HCT116 (cell line): ENCODE results near the gene ZNF750. TPM values are rescaled to one million over a fixed set of nuclear protein-coding genes. Genes with fewer than 3 reads are reported as not detected.

Experiments used
- ATAC-seq: fragments of 200-7000 bp; cut with Tn5 transposase; 2 replicates; pipeline ENCODE4 v1.9.1; 2020; ENCODE audit warnings: mild to moderate bottlenecking, moderate library complexity
- BruUV-seq: library from RNA; stranded (reverse); fragments of 400-500 nt; replicated peaks from 2 replicates; lab custom pipeline; 2021; lab: Mats Ljungman, UMichigan
- CTCF ChIA-PET: fragments of 300-600 bp; sonication (Branson Sonifier 250); formaldehyde crosslinking; loops from one replicate; lab custom pipeline; 2021; ENCODE audit warnings: antibody characterized with exemption; lab: Charles Lee
- POLR2A ChIA-PET: fragments of 300-600, 350-600 bp; sonication (Branson Sonifier 250); formaldehyde crosslinking; loops from one replicate; lab custom pipeline; 2021; ENCODE audit warnings: antibody characterized with exemption; lab: Charles Lee
- RAD21 ChIA-PET, 2 experiments: fragments of 300-600 bp; sonication (Branson Sonifier 250); formaldehyde crosslinking; loops; one replicate each; lab custom pipeline; 2023; ENCODE audit warnings: low total read pairs in 2 of 2; ENCODE audit not compliant: uncharacterized antibody in 2 of 2, unreplicated experiment in 2 of 2, low non-redundant PET in 1 of 2; lab: Charles Lee
- DNase-seq: peaks from one replicate; pipeline ENCODE4 v3.0.0-alpha.2; 2010; ENCODE audit warnings: low read depth, low spot score
- H2AFZ ChIP-seq: fragments of 200-600 bp; shearing (Covaris generic), sonication (generic); 2 replicates; pipeline ENCODE4 v1.6.1; 2017; ENCODE audit warnings: low read depth, mixed run types, mixed read lengths, antibody characterized with exemption, low read length; ENCODE audit not compliant: poor library complexity, severe bottlenecking
- H3K27ac ChIP-seq: 2 replicates; pipeline ENCODE4 v1.5.1; 2012; ENCODE audit warnings: low read depth, low read length
- H3K27me3 ChIP-seq: fragments of 200-600 bp; sonication (generic); 2 replicates; pipeline ENCODE4 v1.6.1; 2016; ENCODE audit warnings: mixed run types, low read length, mixed read lengths; ENCODE audit not compliant: insufficient read depth
- H3K36me3 ChIP-seq, 2 experiments: fragments of 200-500 bp in 1 of 2; fragments of 200-600 bp in 1 of 2; sonication (Bioruptor generic) in 1 of 2; sonication (generic) in 1 of 2; 2 replicates each; pipeline versions ENCODE4 v1.5.1 to v1.6.1; 2014 to 2016; ENCODE audit warnings: low read length in 2 of 2, inconsistent platforms in 1 of 2, mixed read lengths in 1 of 2, mixed run types in 1 of 2; ENCODE audit not compliant: insufficient read depth in 2 of 2, control insufficient read depth in 1 of 2
- H3K4me1 ChIP-seq, 2 experiments: fragments of 200-600 bp in 1 of 2; sonication (generic) in 1 of 2; 2 replicates each; pipeline versions ENCODE4 v1.5.1 to v1.6.1; 2012 to 2017; ENCODE audit warnings: low read length in 2 of 2, inconsistent platforms in 1 of 2, mild to moderate bottlenecking in 1 of 2, mixed read lengths in 1 of 2, mixed run types in 1 of 2, moderate library complexity in 1 of 2; ENCODE audit not compliant: insufficient read depth in 2 of 2, control insufficient read depth in 1 of 2
- H3K4me2 ChIP-seq: fragments of 200-600 bp; sonication (generic); 2 replicates; pipeline ENCODE4 v1.6.1; 2017; ENCODE audit warnings: mixed run types, low read length, mixed read lengths
- H3K4me3 ChIP-seq, 2 experiments: fragments of 200-600 bp in 1 of 2; sonication (generic) in 1 of 2; replicated peaks in 1 of 2; 2 replicates each; pipeline ENCODE4 v1.5.1; 2011 to 2016; ENCODE audit warnings: low read length in 2 of 2, control low read depth in 1 of 2, low read depth in 1 of 2, mild to moderate bottlenecking in 1 of 2, mixed read lengths in 1 of 2, mixed run types in 1 of 2
- H3K79me2 ChIP-seq: fragments of 200-600 bp; sonication (generic); 2 replicates; pipeline ENCODE4 v1.6.1; 2017; ENCODE audit warnings: mild to moderate bottlenecking, mixed run types, low read length, moderate library complexity, mixed read lengths; ENCODE audit not compliant: insufficient read depth
- H3K9ac ChIP-seq: fragments of 200-600 bp; sonication (generic); 2 replicates; pipeline ENCODE4 v1.6.1; 2016; ENCODE audit warnings: low read length, mixed read lengths
- H3K9me2 ChIP-seq: fragments of 200-600 bp; sonication (generic), shearing (Covaris generic); 2 replicates; pipeline ENCODE4 v1.6.1; 2017; ENCODE audit warnings: mixed run types, mild to moderate bottlenecking, moderate library complexity; ENCODE audit not compliant: insufficient read depth
- H3K9me3 ChIP-seq, 2 experiments: fragments of 200-500 bp in 1 of 2; fragments of 200-600 bp in 1 of 2; sonication (Bioruptor generic) in 1 of 2; sonication (generic) in 1 of 2; 2 replicates each; pipeline ENCODE4 v1.6.1; 2014 to 2017; ENCODE audit warnings: low read length in 2 of 2, mixed read lengths in 2 of 2, inconsistent platforms in 1 of 2, low read depth in 1 of 2, mild to moderate bottlenecking in 1 of 2, mixed run types in 1 of 2, moderate library complexity in 1 of 2; ENCODE audit not compliant: control insufficient read depth in 1 of 2, insufficient read depth in 1 of 2
- H4K20me1 ChIP-seq: fragments of 200-600 bp; sonication (generic), shearing (Covaris generic); 2 replicates; pipeline ENCODE4 v1.6.1; 2017; ENCODE audit warnings: mixed run types, mild to moderate bottlenecking, moderate library complexity; ENCODE audit not compliant: insufficient read depth
- CBX3 ChIP-seq: IDR thresholded peaks from 2 replicates; pipeline ENCODE4 v1.6.1; 2012; ENCODE audit warnings: low read depth
- CEBPB ChIP-seq: IDR thresholded peaks from 2 replicates; pipeline ENCODE4 v1.6.1; 2012; ENCODE audit warnings: low read depth
- EGR1 ChIP-seq: IDR thresholded peaks from 2 replicates; pipeline ENCODE4 v1.6.1; 2012; ENCODE audit warnings: low read depth
- ELF1 ChIP-seq: IDR thresholded peaks from 2 replicates; pipeline ENCODE4 v1.6.1; 2012; ENCODE audit warnings: low read depth, borderline replicate concordance
- EZH2 ChIP-seq: fragments of 200-600 bp; sonication (generic); IDR thresholded peaks from 2 replicates; pipeline ENCODE4 v1.6.1; 2017; ENCODE audit warnings: antibody characterized with exemption, mixed run types
- EZH2phosphoT487 ChIP-seq: fragments of 200-600 bp; IDR thresholded peaks from 2 replicates; pipeline ENCODE4 v1.6.1; 2018; ENCODE audit warnings: antibody characterized with exemption, borderline replicate concordance
- FOSL1 ChIP-seq: IDR thresholded peaks from 2 replicates; pipeline ENCODE4 v1.6.1; 2012; ENCODE audit warnings: low read depth
- JUND ChIP-seq: IDR thresholded peaks from 2 replicates; pipeline ENCODE4 v1.6.1; 2012
- MAX ChIP-seq: IDR thresholded peaks from 2 replicates; pipeline ENCODE4 v1.6.1; 2012
- POLR2A ChIP-seq: IDR thresholded peaks from 2 replicates; pipeline ENCODE4 v1.7.0; 2011; ENCODE audit warnings: borderline replicate concordance; ENCODE audit not compliant: insufficient read depth, insufficient read length; ENCODE audit errors: extremely low read depth
- RAD21 ChIP-seq: IDR thresholded peaks from 2 replicates; pipeline ENCODE4 v1.6.1; 2012; ENCODE audit warnings: low read depth, mild to moderate bottlenecking
- SIN3A ChIP-seq: IDR thresholded peaks from 2 replicates; pipeline ENCODE4 v1.6.1; 2012; ENCODE audit warnings: low read depth
- SP1 ChIP-seq: IDR thresholded peaks from 2 replicates; pipeline ENCODE4 v1.6.1; 2012; ENCODE audit warnings: low read depth
- YY1 ChIP-seq: IDR thresholded peaks from 2 replicates; pipeline ENCODE4 v1.6.1; 2011; ENCODE audit warnings: low read length, low read depth, moderate library complexity, mild to moderate bottlenecking; ENCODE audit not compliant: insufficient replicate concordance; ENCODE audit errors: extremely low read depth
- ZFX ChIP-seq: fragments of 450-650 bp; IDR thresholded peaks from 2 replicates; pipeline ENCODE4 v1.6.1; 2017
- ZNF274 ChIP-seq: fragments of 200-500 bp; sonication (Bioruptor generic); IDR thresholded peaks from 2 replicates; pipeline ENCODE4 v1.6.1; 2014; ENCODE audit warnings: mild to moderate bottlenecking, low read depth, low read length, inconsistent platforms
- intact Hi-C: fragments of 100-400 bp; cut with micrococcal nuclease; formaldehyde crosslinking; loops from 2 replicates; pipeline ENCODE4 v1.10.0; 2022
- total RNA-seq: library from RNA; stranded (reverse); gene quantifications from one replicate; pipeline ENCODE4 v1.2.1, GENCODE V29; 2021; ENCODE audit not compliant: unreplicated experiment
- TF ChIP-seq, protein P1 (sequence below): IDR thresholded peaks from 2 replicates; pipeline ENCODE4 v1.6.1; 2012
- TF ChIP-seq, protein P2 (sequence below): IDR thresholded peaks from 2 replicates; pipeline ENCODE4 v1.6.1; 2011; ENCODE audit warnings: mild to moderate bottlenecking, low read length, moderate library complexity; ENCODE audit not compliant: insufficient replicate concordance; ENCODE audit errors: extremely low read depth

Gene ZNF750
- total RNA-seq, 1 experiment from 2014 or later: not detected

DNA sequence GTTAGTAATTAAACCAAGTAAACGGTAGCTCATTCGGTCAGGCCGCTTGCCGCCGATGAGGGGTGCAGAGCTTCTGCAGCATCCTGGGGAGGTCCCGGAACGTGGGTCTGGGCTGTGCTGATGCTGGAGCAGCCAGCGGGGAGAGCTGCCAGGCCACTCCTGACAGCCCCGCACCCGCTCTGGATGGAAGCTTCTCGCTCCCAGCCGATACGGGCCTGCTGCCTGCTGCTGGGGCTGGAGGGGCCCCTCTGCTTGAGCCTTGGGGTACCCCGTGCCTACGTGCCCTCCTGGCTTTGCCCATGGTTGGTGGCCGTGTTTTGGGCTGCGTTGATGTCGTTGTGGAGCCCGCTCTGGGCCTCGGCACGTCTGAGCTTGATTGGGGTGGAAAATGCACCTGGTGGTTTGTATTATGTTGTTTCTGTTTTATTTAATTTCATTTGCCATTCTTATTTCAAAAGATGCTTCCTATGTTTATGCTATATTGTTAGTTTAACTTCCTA lies 41.6 kb upstream of the ZNF750 start:
- no peak overlapping the region for H2AFZ ChIP-seq
- POLR2A ChIA-PET: no interaction called here
- ATAC-seq: no peak
- 0 out of 2 replicates have a peak, but pooled peaks cover 3% of the 10 kb centered on the region for H4K20me1 ChIP-seq
- no peak for DNase-seq
- no peak overlapping the region for H3K27ac ChIP-seq
- H3K9me2 ChIP-seq: no peaks in the 10 kb centered on the region
- H3K27me3 ChIP-seq: no peaks in the 10 kb centered on the region
- no peaks in the 10 kb centered on the region; a peak in 1 of 4 replicates for H3K36me3 ChIP-seq
- no peak overlapping the region for H3K4me3 ChIP-seq
- H3K4me2 ChIP-seq: no peak overlapping the region
- no peaks in the 10 kb centered on the region for H3K9me3 ChIP-seq
- intact Hi-C loops: no loop called here
- RAD21 ChIA-PET: no interaction called here
- no TSS peak for BruUV-seq
- TF ChIP-seq FOSL1: no peak
- TF ChIP-seq ZFX: no peak
- no peak for TF ChIP-seq JUND
- TF ChIP-seq, protein P1, sequence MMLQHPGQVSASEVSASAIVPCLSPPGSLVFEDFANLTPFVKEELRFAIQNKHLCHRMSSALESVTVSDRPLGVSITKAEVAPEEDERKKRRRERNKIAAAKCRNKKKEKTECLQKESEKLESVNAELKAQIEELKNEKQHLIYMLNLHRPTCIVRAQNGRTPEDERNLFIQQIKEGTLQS: no peak
- TF ChIP-seq, protein P2, sequence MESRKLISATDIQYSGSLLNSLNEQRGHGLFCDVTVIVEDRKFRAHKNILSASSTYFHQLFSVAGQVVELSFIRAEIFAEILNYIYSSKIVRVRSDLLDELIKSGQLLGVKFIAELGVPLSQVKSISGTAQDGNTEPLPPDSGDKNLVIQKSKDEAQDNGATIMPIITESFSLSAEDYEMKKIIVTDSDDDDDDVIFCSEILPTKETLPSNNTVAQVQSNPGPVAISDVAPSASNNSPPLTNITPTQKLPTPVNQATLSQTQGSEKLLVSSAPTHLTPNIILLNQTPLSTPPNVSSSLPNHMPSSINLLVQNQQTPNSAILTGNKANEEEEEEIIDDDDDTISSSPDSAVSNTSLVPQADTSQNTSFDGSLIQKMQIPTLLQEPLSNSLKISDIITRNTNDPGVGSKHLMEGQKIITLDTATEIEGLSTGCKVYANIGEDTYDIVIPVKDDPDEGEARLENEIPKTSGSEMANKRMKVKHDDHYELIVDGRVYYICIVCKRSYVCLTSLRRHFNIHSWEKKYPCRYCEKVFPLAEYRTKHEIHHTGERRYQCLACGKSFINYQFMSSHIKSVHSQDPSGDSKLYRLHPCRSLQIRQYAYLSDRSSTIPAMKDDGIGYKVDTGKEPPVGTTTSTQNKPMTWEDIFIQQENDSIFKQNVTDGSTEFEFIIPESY: no peak
- TF ChIP-seq SIN3A: no peak
- TF ChIP-seq POLR2A: no peak
- TF ChIP-seq CEBPB: no peak
- no peak for TF ChIP-seq YY1
- no peak for TF ChIP-seq CBX3
- no peak for TF ChIP-seq ZNF274
- no peak for TF ChIP-seq RAD21
- TF ChIP-seq SP1: no peak
- TF ChIP-seq MAX: no peak
- no peak for TF ChIP-seq EZH2
- no peak for TF ChIP-seq ELF1
- TF ChIP-seq EGR1: no peak
- no peak for TF ChIP-seq EZH2phosphoT487
- peaks cover 32% of the 10 kb centered on the region; the same call in 1 of the 2 replicates for H3K79me2 ChIP-seq
- no peak overlapping the region for H3K9ac ChIP-seq
- CTCF ChIA-PET: no interaction called here
- H3K4me1 ChIP-seq: peaks cover 6 to 22% of the 10 kb centered on the region in 2 experiments
